GM13977 (cell line): ENCODE measurements around the gene ANK2.
A peak's percentile ranks its signal among the peaks of the same experiment; 100 is the strongest.
"Not testable (repeated sequence)": the region's sequence is repeated elsewhere in the genome, so short reads cannot be mapped to it uniquely, and the experiment has no call there.

Source experiments
- DNase-seq: peaks from one replicate; pipeline ENCODE4 v3.0.0; 2012; ENCODE audit warnings: low spot score
- CTCF ChIP-seq: IDR thresholded peaks from 2 replicates; pipeline ENCODE4 v1.5.1; 2012; ENCODE audit warnings: mild to moderate bottlenecking, control low read depth; ENCODE audit not compliant: insufficient read depth; ENCODE audit errors: extremely low read depth, missing control alignments
- in situ Hi-C: fragments of 300-500 bp; cut with MboI; formaldehyde crosslinking; loops from one replicate; pipeline ENCODE4 v1.12.0; 2022; ENCODE audit warnings: low sequenced_read_pairs, low pct_unique_long_range_greater_than_20kb, mixed read lengths, inconsistent platforms; ENCODE audit not compliant: unreplicated experiment

Gene ANK2

DNA sequence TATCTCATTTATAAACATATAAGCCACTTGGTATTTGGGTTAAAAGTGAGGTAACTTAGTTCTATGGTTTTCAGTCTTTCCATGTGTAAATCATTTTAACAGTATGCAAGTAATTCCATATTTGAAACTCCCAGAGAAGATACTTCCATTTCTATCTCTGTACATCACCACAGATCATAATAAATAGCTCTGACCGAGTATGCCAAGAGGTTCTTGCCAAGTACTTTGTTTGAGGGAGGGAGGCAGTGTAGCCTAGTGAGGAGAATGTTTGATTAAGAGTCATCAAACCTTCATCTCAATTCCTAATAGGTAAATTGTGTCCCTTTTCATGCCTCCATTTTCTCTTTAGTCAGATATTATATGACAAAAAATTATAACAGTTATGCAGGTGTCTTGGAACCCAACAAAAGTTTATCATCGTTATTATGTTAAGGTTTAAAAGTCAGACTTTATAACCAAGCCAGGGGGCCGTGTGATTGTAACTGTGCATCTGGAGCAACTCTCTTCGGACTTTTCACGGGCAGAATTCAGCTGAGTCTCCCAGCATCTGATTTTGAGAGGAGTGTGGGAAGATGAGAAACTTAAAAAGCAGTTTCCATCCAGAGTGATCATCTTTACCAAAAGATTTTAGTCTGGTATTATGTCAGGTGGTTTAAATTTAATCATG, 123.8 kb downstream of the ANK2 start:
- TF ChIP-seq CTCF = no peak
- in situ Hi-C loops = no loop called here
- DNase-seq = no peak

- in situ Hi-C loops = no loop called here
- TF ChIP-seq CTCF = no peak
- peak; percentile 19 for DNase-seq
These were observed 124.4 kb downstream of the ANK2 start for GRCh38 chr4:113173793-113174264.

DNA sequence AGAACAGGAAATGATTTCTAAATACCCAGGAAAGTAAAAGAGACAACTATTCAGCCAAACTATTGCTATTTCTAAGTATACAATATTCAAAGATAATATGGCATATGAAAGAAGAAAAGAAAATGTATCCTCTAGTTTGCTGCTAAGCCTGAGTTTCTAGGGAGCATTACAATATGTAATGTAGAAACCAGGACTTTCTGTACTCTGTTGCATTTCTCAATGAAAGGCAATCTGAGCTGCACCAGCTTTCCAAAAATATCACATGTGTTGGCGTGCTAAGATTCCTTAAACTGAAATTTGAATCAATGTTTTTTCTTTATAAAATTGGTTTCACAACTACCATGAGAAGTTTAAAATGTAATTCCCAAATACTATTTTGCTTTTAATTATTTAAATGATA, 129.6 kb downstream of the ANK2 start:
- DNase-seq = no peak

GRCh38 chr4:113179996-113180395, 130.5 kb downstream of the ANK2 start:
- in situ Hi-C loops = no loop called here
- DNase-seq = no peak
- no peak for TF ChIP-seq CTCF

More for the DNA sequence above, 129.6 kb downstream of the ANK2 start:
- no peak for TF ChIP-seq CTCF
- in situ Hi-C loops = no loop called here

GRCh38 chr4:113181289-113182007, 132.0 kb downstream of the ANK2 start:
- TF ChIP-seq CTCF = no peak
- in situ Hi-C loops = no loop called here
- no peak for DNase-seq

DNA sequence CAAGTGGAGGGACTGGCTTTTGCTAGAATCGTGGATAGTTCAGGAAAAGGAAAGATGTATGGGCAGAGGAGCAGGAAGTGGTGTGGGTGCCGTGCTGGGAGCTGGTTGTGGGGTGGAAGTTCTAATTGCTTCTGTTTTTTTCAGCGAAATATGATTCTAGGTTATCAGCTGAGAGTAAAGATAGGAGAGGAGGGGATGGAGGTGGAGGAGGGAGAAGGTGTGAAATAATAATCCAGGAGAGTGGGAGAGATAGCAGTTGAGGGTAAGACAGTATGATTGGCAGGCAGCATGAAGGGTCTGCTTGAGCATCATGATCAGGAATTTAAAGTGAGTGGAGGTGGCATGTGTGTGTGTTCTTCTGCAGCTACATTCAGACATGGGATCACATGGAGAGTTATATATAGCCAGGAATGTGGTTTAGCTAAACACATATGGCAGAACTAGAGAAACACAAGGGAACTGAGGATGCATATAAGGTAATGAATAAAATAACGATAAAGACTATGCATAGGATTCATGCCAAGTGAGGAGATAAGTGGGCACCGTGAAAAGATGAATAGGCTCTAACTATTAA, 133.7 kb downstream of the ANK2 start:
- TF ChIP-seq CTCF = no peak
- DNase-seq = no peak
- in situ Hi-C loops = no loop called here

DNA sequence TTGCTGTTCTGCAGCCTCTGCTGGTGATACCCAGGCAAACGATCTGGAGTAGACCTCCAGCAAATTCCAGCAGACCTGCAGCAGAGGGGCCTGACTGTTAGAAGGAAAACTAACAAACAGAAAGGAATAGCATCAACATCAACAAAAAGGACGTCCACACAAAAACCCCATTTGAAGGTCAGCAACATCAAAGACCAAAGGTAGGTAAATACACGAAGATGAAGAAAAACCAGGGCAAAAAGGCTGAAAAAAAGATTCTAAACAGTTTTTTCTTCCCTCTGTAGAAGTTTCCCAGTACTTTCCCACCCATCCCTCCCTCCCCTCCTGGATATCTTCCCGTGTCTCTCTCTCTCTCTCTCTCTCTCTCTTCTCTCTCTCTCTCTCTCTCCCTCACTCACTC, 136.8 kb downstream of the ANK2 start:
- DNase-seq, in situ Hi-C loops: not testable (repeated sequence)
